HG03521 (cell line): ENCODE data around the gene SRPK2.
A peak's percentile ranks its signal among the peaks of the same experiment; 100 is the strongest.
"Not testable (repeated sequence)": the region's sequence is repeated elsewhere in the genome, so short reads cannot be mapped to it uniquely, and the experiment has no call there.

Source experiments
- ATAC-seq: cut with Tn5 transposase; IDR thresholded peaks from one replicate; pipeline ENCODE4 v1.9.1; 2021; ENCODE audit warnings: mild to moderate bottlenecking, moderate library complexity; ENCODE audit not compliant: unreplicated experiment

The SRPK2 gene

DNA sequence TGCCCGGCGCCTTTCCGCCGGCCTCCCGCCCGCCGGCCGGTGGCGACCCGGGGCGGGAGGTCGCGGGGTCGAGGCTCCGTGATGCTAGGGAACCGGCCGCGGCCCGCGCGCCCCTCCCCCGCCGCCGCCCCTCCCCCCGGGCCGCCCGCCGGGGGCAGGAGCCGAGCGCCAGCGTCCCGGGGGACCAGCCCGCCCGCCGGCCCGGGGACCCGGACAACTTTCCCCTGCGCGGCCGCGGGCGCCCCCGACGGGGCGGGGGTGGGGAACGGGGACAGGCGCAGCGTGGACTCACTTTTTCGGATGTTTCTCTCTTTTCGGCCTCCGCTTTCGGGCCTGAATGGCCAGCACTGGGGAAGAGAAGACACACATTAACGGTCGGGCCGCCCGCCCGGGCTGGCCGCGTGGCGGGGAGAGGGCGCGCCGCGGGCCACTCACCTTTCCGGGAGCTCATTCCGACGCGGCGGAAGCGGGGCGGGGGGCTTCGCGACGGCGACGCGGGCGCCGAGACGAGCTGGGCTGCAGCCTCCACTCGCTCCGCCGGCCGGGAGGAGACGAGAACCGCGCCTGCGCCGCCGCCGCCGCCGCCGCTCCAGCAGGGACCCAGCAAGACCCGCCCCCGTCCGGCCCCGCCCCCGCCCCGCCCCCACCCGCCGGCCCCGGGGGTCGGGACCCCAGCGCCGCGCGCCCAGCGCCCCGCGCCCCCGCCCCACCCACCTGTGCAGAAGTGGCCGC, at the start of gene SRPK2:
TSS of gene SRPK2 (minus strand) at position 566 of the 732 bp plus-strand sequence.
- peak; percentile 69 for ATAC-seq

DNA sequence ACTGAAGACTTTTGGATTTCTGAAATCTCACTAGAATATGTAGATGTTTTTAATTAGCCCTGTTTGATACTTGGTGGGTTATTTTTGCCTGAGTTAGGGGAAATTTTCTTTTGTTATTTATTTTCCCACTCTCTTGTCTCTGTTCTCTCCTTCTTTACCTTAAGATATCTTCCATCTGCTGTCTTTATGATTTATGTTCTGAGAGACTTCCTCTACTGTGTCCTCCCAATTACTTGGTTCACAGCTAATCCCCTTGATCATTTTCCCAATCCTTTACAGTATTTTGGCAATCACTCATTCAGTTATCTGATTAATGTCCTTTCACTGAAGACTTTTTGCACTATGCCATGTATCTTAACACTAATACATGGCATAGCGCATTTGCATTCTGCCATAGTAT, 49.5 kb upstream of the SRPK2 start:
- no peak for ATAC-seq

DNA sequence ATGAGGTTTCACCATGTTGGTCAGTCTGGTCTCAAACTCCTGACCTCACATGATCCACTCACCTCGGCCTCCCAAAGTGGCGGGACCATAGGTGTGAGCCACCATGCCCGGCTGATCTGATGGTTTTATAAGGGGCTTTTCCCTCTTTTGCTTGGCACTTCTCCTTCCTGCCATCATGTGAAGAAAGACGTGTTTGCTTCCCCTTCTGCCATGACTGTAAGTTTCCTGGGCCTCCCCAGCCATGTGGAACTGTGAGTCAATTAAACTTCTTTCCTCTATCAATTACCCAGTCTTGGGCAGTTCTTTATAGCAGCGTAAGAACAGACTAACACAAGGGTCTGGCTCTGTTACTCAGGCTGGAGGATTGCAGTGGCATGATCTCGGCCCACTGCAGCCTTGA, 48.6 kb upstream of the SRPK2 start:
- ATAC-seq = not testable (repeated sequence)

DNA sequence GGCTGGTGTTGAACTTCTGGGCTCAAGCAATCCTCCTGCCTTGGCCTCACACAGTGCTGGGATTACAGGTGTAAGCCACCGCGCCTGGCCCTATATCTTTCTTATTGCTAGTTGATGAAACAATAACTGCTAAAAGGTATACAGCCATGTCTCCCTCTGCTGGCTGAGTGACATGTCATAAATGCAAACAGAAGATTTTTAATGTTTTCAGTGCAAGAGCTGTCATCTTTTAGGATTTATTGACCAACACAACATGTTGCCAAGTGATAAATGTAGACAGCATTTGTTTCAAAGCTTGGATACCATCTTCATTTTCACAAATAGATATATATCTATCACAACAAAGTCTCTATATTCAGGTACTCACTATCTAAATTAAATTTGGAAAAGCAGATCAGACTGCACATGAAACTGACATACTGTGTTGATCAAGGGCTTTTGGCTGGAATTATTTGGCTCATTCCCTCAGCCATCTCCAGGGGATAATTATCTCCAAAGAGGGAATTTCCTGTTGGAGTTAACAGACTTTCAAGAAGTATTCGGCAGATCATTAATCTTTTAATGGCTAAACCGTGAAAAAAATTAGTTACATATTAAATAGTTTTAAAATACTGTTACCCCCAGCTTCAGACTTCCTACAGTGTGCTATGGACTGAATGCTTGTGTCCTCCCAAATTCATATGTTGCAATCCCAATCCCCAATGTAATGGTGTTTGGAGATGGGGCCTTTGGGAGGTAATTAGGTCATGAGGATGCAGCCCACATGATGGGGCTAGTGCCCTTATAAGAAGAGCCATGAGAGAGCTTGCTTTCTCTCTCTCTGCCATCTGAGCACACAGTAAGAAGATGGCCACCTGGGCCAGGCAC, 41.3 kb upstream of the SRPK2 start:
- no peak for ATAC-seq

DNA sequence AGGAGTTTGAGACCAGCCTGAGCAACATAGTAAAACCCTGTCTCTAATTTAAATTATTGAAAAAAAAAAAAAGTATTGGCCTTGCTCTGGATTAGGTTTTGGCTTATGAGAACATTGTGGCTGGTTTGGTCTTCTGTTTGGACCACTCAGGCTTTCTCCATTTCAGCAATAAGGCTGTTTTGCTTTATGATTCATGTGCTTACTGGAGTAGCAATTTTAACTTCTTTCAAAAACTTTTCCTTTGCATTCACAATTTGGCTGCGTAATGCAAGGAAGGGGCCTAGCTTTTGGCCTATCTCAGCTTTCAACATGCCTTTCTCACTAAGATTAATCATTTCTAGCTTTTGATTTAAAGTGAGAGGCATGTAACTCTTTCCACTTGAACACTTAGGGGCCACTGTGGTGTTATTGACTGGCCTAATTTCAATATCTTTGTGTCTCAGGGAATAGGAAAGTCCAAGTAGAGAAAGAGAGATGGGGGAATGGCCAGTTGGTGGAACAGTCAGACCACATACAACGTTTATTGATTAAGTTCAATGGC, 38.0 kb upstream of the SRPK2 start:
- ATAC-seq = no peak

DNA sequence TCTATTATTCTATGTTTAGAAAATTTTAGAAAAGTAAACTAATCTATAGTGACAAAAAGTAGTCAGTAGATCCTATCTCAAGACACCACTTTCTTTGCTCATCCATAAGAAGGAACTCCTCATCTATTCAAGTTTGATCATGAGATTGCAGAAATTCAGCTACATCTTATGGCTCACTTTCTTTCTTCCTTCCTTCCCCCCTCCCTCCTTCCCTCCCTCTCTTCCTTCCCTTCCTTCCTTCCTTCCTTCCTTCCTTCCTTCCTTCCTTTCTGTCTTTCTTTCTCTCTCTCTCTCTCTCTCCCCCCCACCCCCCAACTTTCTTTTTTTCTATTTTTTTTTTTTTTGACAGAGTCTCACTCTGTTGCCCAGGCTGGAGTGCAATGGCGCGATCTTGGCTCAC, 35.3 kb upstream of the SRPK2 start:
- ATAC-seq = no peak

DNA sequence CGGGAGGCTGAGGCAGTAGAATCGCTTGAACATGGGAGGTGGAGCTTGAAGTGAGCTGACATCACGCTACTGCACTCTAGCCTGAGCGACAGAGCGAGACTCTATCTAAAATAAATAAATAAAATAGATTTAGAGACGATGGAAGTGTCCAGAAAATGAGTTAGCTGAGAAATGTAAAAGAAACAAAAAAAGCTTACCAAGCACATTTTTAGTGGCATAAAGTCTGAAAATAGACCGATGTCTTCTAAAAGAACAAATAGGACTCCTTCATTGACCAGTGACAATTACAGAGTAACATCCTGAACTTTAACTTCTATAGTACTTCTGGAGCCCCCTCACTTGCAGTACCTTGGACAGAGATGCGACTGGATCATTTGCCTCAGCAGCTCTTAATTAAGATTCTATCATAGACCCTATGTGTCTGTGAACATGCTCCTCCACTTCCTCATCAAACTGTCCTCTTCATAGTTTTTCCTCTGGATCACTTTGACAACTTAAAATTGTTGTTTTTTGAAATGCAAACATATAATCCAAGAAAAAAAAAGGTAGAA, 25.2 kb upstream of the SRPK2 start:
- ATAC-seq = no peak

DNA sequence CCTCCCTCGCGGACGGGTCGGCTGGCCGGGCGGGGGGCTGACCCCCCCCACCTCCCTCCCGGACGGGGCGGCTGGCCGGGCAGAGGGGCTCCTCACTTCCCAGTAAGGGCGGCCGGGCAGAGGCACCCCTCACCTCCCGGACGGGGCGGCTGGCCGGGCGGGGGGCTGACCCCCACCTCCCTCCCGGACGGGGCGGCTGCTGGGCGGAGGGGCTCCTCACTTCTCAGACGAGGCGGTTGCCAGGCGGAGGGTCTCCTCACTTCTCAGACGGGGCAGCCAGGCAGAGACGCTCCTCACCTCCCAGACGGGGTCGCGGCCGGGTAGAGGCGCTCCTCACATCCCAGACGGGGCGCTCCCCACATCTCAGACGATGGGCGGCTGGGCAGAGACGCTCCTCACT, 22.1 kb upstream of the SRPK2 start:
- ATAC-seq = not testable (repeated sequence)

DNA sequence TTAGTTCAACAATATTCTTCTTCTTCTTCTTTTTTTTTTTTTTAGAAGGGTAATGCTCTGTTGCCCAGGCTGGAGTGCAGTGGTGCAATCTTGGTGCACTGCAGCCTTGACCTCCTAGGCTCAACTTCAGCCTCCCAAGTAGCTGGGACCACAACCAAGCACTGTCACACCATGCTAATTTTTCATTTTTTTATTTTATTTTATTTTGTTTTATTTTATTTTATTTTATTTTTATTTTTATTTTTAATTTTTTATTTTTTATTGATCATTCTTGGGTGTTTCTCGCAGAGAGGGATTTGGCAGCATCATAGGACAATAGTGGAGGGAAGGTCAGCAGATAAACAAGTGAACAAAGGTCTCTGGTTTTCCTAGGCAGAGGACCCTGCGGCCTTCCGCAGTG, 21.1 kb upstream of the SRPK2 start:
- not testable (repeated sequence) for ATAC-seq

DNA sequence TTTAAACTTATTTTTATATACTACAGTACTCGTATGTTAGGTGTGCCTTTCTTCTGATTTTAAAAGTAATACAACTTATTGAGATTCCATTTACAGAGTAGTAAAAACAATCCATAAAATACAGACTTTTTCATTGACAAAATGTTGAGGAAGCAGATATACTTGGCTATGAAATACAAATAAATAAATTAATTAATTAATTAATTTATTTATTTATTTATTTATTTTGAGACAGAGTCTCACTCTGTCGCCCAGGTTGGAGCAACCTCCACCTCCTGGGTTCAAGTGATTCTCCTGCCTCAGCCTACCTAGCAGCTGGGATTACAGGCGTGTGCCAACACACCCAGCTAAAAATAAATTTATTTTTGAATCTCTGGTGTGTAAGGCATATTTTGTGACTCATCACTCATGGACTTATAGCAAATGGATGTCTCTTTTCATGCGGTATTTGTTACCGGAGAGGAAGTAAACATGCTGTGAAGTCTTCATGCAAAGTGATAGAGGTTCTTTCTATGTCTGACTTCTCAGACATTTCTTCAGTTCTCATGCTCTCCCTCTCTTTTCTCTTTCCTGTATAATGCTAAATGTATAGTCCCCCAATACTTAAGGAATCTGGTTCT, 20.2 kb upstream of the SRPK2 start:
- ATAC-seq = no peak

DNA sequence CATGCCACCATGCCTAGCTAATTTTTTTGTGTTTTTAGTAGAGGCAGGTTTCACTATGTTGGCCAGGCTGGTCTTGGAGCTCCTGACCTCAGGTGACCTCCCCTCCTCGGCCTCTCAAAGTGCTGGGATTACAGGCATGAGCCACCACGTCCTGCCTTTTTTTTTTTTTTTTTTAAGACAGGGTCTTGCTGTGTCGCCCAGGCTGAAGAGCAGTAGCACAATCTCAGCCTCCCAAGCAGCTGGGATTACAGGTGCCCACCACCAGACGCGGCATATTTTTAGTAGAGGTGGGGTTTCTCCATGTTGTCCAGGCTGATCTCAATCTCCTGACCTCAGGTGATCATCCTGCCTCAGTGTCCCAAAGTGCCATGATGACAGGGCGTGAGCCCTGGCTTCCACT, 14.4 kb upstream of the SRPK2 start:
- no peak for ATAC-seq

DNA sequence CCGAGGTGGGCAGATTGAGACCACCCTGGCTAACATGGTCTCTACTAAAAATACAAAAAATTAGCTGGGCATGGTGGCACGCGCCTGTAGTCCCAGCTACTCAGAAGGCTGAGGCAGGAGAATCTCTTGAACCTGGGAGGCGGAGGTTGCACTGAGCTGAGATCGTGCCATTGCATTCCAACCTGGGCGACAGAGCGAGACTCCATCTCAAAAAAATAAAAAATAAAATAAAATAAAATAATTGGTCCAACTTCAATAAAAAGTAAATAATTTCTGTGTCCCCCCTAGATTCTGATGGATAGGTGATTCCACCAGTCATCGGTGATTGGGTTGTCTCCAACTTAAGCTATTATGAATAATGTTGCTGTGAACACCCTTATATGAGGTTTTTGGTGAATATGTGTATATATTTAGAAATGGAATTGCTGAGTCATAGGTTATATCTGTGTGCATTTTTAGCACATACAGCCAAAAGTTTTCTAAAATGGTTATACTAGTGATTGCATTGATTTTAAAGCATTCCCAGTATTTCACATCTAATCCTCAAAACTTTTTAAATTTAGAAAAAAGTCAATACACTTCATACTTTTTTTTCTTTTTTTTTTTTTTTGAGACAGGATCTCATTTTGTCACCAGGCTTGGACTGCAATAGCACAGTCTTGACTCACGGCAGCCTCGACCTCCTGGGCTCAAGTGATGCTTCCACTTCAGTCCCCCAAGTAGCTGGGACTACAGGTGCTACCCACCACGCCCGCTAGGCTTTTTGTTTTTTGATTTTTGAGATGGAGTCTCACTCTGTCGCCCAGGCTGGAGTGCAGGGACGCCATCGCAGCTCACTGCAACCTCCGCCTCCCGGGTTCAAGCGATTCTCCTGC, 13.7 kb upstream of the SRPK2 start:
- no peak for ATAC-seq

DNA sequence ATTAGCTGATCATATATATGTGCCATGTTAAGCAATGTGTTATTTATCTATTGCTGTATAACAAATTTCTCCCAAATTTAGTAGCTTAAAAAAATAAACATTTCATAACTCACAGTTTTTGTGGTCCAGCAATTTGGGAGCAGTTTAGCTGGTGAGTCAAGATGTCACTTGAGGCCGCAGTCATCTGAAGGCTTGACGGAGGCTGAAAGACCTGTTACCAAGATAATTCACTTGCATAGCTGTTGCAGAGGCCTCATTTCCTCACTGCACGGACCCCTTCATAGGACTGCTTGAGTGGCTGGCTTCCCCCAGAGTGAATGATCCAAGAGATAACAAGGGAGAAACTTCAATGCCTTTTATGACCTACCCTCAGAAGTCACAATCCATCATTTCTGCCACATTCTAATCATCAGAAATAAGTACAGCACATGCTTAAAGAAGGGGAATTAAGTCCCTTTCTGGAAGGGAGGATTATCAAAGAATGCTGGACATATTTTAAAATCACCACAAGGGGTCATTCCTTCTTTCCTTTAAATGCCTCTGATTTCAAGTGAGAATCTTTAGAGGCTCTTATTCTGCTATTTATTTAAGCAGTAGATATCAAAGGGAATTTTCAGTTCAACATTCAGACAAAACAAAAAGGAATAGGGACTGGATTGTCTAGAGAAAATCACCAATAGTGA, 10.5 kb upstream of the SRPK2 start:
- no peak for ATAC-seq

DNA sequence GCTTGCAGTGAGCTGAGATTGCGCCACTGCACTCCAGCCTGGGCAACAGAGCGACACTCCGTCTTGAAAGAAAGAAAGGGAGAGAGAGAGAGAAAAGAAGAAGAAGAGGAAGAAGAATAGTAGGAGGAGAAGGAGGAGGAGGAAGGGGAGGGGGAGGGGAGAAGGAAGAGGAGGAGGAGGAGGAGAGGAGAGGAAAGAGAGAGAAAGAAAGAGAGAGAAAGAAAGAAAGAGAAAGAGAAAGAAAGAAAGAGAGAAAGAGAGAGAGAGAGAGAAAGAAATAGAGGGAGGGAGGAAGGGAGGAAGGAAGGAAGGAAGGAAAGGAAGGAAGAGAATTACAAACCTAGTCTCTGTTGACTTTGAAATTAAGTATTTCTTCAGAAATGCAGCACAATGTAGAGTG, 7.8 kb upstream of the SRPK2 start:
- no peak for ATAC-seq

DNA sequence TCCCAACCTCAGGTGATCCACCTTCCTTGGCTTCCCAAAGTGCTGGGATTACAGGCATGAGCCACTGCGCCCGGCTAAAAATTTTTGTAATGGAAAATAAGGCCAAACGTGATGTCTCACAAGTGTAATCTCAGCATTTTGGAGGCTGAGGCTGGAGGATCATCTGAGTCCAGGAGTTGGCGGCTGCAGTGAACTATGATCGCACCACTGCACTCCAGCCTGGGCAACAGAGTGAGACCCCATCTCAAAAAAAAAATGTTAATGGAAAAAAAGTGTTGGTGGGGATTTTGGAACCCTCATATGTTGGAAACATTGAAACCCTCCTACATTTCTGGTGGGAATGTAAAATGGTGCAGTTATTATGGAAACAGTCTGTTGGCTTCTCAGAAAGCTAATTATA, 2.7 kb upstream of the SRPK2 start:
- ATAC-seq = no peak

DNA sequence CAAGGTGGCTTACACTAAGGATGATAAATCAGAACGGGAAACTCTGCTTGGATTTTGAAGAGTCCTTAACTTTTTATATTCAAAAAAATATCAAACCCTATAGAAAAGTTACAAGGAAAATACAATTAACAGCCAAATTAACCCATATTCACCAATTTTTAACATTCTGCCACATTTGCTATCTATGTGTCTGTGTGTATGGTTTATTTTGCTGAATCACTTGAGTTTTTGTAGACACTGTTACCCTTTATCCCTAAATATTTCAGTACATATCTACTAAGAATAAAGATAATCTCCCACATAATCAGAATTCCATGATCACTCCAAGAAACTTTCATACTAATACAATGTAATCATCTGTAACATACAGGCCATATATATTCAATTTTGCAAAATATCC, 1.2 kb upstream of the SRPK2 start:
- ATAC-seq = no peak

DNA sequence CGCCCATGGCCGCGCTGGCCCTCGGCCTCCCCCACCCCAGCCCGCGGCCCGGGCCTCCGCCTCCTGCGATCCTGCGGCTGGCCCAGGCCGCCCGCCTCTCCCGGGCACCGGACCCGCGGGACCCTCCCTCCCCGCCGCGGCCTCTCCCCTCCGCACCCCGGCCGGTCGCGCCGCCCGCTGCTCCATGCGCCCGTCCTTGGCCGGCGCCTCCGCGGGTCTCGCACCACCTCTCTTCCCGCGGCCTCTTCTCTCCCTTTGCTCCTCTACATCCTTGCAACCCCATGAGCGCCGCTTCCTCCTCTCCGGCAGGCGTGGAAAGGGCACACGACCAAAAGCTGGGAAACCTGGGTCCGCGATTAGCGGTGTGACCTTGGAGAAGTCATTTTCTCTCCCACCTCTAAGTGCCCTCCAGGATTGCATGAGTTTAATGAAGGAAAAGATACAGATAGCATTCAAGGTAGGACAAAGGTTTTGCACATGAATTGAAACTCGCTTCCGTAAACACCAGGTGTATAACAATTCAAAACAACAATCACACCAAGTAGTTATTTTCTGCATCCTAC, 448 bp upstream of the SRPK2 start:
- peak; percentile 31 for ATAC-seq

DNA sequence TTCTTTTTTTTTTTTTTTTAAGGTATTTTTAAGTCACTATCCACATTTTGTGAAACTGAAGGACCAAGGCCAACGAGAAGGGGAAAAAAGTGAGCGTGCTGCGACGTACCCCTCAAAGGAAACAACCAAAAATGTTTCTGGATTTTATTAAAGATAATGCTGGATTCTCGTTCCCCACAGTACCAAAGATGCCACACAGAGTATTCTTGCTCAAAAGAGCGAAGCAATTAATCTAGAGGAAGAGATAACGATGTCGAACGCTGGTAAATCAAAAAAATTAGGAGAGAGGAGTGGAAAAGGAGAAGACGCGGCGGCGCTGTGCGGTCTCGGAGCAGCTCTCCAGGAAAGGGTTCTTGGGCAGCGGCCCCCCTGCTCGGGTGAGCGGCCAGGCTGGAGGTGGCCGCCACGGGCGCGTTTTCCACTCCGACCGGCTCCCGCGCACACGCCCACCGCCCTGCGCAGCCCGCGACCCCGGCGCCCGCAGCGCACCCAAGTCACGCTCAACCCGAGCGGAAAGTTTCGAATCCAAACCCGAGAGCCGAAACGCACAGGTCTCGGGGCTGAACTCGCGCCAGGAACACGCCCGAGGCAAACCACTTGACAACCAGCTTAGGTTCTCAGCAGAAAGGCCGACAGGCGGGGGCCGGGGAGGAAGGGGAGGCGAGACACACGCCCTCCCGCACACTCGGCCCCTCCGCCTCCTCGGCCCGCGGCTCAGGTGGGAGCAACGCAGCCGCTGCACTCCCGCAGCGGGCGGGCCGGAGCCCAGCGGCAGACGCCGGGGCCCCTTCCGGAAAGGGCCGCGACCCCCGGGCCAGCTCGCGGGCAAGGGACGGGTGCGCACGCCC, 989 bp downstream of the SRPK2 start:
- peak; percentile 32 for ATAC-seq
